ENCODE measurements around the gene SLIT3. TPM values are rescaled to one million over a fixed set of nuclear protein-coding genes. Genes with fewer than 3 reads are reported as not detected.

Gene SLIT3
- total RNA-seq, 6 experiments from 2014 or later = 0.31 to 1.2 (median 0.65) TPM

- intact Hi-C loops (cut with DNase I) = no loop called here
- Histone ChIP-seq H3K9me3 (no peaks in the 10 kb centered on the region), H3K4me3 (no peak overlapping the region), H3K4me1 (no peaks in the 10 kb centered on the region), H3K36me3 (no peaks in the 10 kb centered on the region), H3K27me3 (no peaks in the 10 kb centered on the region), H3K27ac (no peak overlapping the region)
- TF ChIP-seq, protein P1, sequence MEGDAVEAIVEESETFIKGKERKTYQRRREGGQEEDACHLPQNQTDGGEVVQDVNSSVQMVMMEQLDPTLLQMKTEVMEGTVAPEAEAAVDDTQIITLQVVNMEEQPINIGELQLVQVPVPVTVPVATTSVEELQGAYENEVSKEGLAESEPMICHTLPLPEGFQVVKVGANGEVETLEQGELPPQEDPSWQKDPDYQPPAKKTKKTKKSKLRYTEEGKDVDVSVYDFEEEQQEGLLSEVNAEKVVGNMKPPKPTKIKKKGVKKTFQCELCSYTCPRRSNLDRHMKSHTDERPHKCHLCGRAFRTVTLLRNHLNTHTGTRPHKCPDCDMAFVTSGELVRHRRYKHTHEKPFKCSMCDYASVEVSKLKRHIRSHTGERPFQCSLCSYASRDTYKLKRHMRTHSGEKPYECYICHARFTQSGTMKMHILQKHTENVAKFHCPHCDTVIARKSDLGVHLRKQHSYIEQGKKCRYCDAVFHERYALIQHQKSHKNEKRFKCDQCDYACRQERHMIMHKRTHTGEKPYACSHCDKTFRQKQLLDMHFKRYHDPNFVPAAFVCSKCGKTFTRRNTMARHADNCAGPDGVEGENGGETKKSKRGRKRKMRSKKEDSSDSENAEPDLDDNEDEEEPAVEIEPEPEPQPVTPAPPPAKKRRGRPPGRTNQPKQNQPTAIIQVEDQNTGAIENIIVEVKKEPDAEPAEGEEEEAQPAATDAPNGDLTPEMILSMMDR (IDR thresholded peaks at IDR 0.05) = no peak
- no peak for TF ChIP-seq POLR2A (IDR thresholded peaks at IDR 0.05)
- DNase-seq = no peak
- no peak for ATAC-seq
- WGBS (ENCODE audit: insufficient coverage, low coverage, low lambda C conversion rate, missing lambda C conversion rate) = 15% methylated on average over 2 of the region's 2 CpGs
Measured at GRCh38 chr5:169020102-169020501, 280.8 kb downstream of the SLIT3 start.

DNA sequence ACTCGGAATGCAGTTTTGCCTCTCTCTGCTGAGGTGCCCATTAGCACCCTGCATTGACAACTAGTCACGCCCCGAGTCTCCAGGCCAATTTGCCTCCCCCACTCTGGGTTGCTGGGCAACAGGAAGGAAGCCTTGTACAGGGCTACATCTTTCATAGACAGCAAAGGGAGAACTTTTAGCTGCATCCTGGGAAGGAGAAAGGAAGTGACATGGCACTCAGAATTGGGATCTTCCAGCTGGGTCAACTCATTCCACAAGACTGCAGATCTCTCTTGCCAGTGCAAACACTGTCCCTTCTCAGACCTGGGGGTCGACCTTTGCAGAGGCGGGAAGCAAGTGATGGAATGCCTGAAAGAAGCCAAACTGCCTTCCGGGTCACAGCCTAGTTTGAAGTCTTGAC is 282.0 kb downstream of the SLIT3 start:
- Histone ChIP-seq H3K9me3 (no peaks in the 10 kb centered on the region), H3K27me3 (no peaks in the 10 kb centered on the region), H3K4me3 (no peak overlapping the region), H3K36me3 (no peaks in the 10 kb centered on the region), H3K27ac (no peak overlapping the region), H3K4me1 (no peaks in the 10 kb centered on the region)
- ATAC-seq (no peak), DNase-seq (no peak)
- WGBS (ENCODE audit: insufficient coverage, low coverage, low lambda C conversion rate, missing lambda C conversion rate) = 39% methylated on average over 5 of the region's 6 CpGs
- intact Hi-C loops (cut with DNase I) = no loop called here
- TF ChIP-seq POLR2A (IDR thresholded peaks at IDR 0.05) = no peak
- TF ChIP-seq, protein P1 (IDR thresholded peaks at IDR 0.05) = no peak

DNA sequence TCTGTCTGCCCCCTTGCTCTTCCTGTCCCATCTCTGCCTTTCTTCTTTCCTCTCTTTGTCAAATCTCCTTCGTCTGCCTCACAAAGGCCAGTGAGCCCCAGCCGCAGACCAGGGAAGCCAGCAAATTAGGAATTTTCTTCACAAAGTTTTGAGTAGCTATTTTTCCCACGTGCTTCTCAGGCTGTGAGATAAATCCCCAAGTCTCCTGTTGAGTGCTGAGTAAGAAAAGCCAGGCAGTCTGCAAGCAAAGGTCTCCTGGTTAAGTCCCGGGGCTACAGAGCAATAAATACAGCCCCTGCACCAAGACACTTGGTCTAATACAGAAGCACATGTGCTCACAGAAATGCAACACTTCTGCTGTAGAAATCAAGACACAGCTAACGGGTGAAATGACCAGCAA is 284.9 kb downstream of the SLIT3 start:
- TF ChIP-seq, protein P1 (IDR thresholded peaks at IDR 0.05) = no peak
- no peak for TF ChIP-seq POLR2A (IDR thresholded peaks at IDR 0.05)
- ATAC-seq = no peak
- Histone ChIP-seq H3K36me3 (no peaks in the 10 kb centered on the region), H3K4me3 (no peak overlapping the region), H3K27ac (no peak overlapping the region), H3K9me3 (no peaks in the 10 kb centered on the region), H3K27me3 (no peaks in the 10 kb centered on the region), H3K4me1 (no peaks in the 10 kb centered on the region)
- DNase-seq = no peak
- intact Hi-C loops (cut with DNase I) = no loop called here
- WGBS (ENCODE audit: insufficient coverage, low coverage, low lambda C conversion rate, missing lambda C conversion rate) = 53% methylated on average over 5 of the region's 5 CpGs

DNA sequence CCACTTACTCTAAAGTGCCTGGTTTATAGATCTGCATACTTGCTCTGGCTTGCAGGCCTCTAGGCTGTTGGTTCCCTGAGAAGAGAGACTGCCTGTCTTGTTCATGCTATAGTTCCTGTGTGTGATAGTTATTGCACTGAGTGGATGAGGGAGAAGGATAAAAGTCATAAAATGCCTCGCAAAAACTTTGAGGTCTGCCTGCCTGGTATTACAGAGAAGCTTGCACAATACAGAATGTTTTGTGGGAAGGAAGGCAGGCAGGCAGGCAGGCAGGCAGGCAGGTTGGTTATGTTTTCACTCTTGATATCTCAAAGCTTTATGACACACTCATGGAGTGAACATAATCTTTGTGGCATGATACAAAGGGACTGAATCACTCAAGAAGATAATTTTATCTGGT is 287.1 kb downstream of the SLIT3 start:
- Histone ChIP-seq H3K9me3 (no peaks in the 10 kb centered on the region), H3K27ac (no peak overlapping the region), H3K36me3 (no peaks in the 10 kb centered on the region), H3K4me3 (no peak overlapping the region), H3K4me1 (no peaks in the 10 kb centered on the region), H3K27me3 (no peaks in the 10 kb centered on the region)
- no peak for TF ChIP-seq POLR2A (IDR thresholded peaks at IDR 0.05)
- TF ChIP-seq, protein P1 (IDR thresholded peaks at IDR 0.05) = no peak
- ATAC-seq (no peak), DNase-seq (no peak)
- intact Hi-C loops (cut with DNase I) = no loop called here
- 54% methylated on average over 1 of the region's 1 CpG for WGBS (ENCODE audit: insufficient coverage, low coverage, low lambda C conversion rate, missing lambda C conversion rate)

GRCh38 chr5:169013208-169013728 is 287.7 kb downstream of the SLIT3 start:
- intact Hi-C loops (cut with DNase I) = no loop called here
- H3K4me1 ChIP-seq = no peaks in the 10 kb centered on the region
- ATAC-seq = no peak
- no peaks in the 10 kb centered on the region for H3K36me3 ChIP-seq
- WGBS (ENCODE audit: insufficient coverage, low coverage, low lambda C conversion rate, missing lambda C conversion rate) = 60% methylated on average over 7 of the region's 12 CpGs
- H3K4me3 ChIP-seq = no peak overlapping the region
- TF ChIP-seq, protein P1 (IDR thresholded peaks at IDR 0.05) = no peak
- TF ChIP-seq POLR2A (IDR thresholded peaks at IDR 0.05) = no peak
- H3K9me3 ChIP-seq = no peaks in the 10 kb centered on the region
- DNase-seq = no peak
- no peaks in the 10 kb centered on the region for H3K27me3 ChIP-seq
- H3K27ac ChIP-seq = no peak overlapping the region

All from right lobe of liver (tissue), 6 donors.